Panc1 (cell line): ENCODE results near the gene FYN.

Experiments used
- CTCF ChIP-seq: fragments of 450-650 bp; IDR thresholded peaks from 2 replicates; pipeline ENCODE4 v1.5.1; 2017; ENCODE audit warnings: mild to moderate bottlenecking
- POLR2AphosphoS5 ChIP-seq: IDR thresholded peaks from 2 replicates; pipeline ENCODE4 v1.6.1; 2012; ENCODE audit warnings: mild to moderate bottlenecking, low read depth, low read length, moderate library complexity
- REST ChIP-seq, 2 experiments: IDR thresholded peaks; 2 replicates each; pipeline ENCODE4 v1.6.1; 2011 to 2012; ENCODE audit warnings: low read depth in 2 of 2, control low read depth in 1 of 2, low read length in 1 of 2, mild to moderate bottlenecking in 1 of 2, moderate library complexity in 1 of 2; ENCODE audit not compliant: insufficient read depth in 1 of 2
- SIN3A ChIP-seq: IDR thresholded peaks from 2 replicates; pipeline ENCODE4 v1.6.1; 2012; ENCODE audit warnings: low read depth, mild to moderate bottlenecking, low read length, moderate library complexity, borderline replicate concordance; ENCODE audit not compliant: insufficient read depth
- TCF7L2 ChIP-seq: IDR thresholded peaks from 2 replicates; pipeline ENCODE4 v1.6.1; 2011; ENCODE audit warnings: mild to moderate bottlenecking, low read depth, low read length, inconsistent platforms

GRCh38 chr6:111779031-111779430 is 94.2 kb downstream of the FYN start:
- no peak for TF ChIP-seq CTCF
- no peak for TF ChIP-seq REST (IDR thresholded peaks at IDR 0.05; ENCODE audit: insufficient read depth in 1 of 2, low read depth in 2 of 2, low read length in 1 of 2)
- TF ChIP-seq POLR2AphosphoS5: no peak
- TF ChIP-seq SIN3A: no peak
- no peak for TF ChIP-seq TCF7L2
